Measurements from ENCODE around the gene SLC22A23.

- TF ChIP-seq CTCF (IDR thresholded peaks at IDR 0.05) (no peak), EZH2 (IDR thresholded peaks at IDR 0.05; ENCODE audit: borderline replicate concordance, insufficient read depth, low read depth, low read length, poor library complexity, severe bottlenecking) (no peak)
Observed at GRCh38 chr6:3376893-3377535, 79.8 kb downstream of the SLC22A23 start.
